Liver (tissue), 9 donors: ENCODE data around the gene MYLK2. TPM values are rescaled to one million over a fixed set of nuclear protein-coding genes. Genes with fewer than 3 reads are reported as not detected.

Experiments
- DNase-seq: peaks from one replicate; pipeline ENCODE4 v3.0.0-alpha.2; 2017; ENCODE audit warnings: low spot score
- H3K27ac ChIP-seq, 2 donors: one replicate each; pipeline ENCODE4 v1.7.0; 2013; ENCODE audit warnings: inconsistent platforms in 2 of 2, low read length in 2 of 2, control low read depth in 1 of 2, low read depth in 1 of 2, mild to moderate bottlenecking in 1 of 2
- H3K27me3 ChIP-seq, 4 donors: one replicate each; pipeline versions ENCODE4 v1.6.1 to v1.7.0; 2013; ENCODE audit warnings: low read length in 3 of 4, inconsistent platforms in 1 of 4, mild to moderate bottlenecking in 1 of 4, moderate library complexity in 1 of 4; ENCODE audit not compliant: control insufficient read depth in 4 of 4, insufficient read depth in 4 of 4
- H3K36me3 ChIP-seq, 4 donors: one replicate each; pipeline versions ENCODE4 v1.6.1 to v1.7.0; 2013; ENCODE audit warnings: low read length in 3 of 4, mild to moderate bottlenecking in 3 of 4, low read depth in 1 of 4, moderate library complexity in 1 of 4; ENCODE audit not compliant: control insufficient read depth in 4 of 4, insufficient read depth in 3 of 4
- H3K4me1 ChIP-seq, 4 donors: one replicate each; pipeline versions ENCODE4 v1.6.1 to v1.7.0; 2013; ENCODE audit warnings: low read length in 3 of 4, mild to moderate bottlenecking in 3 of 4, moderate library complexity in 1 of 4; ENCODE audit not compliant: control insufficient read depth in 4 of 4, insufficient read depth in 4 of 4
- H3K4me3 ChIP-seq, 3 donors: one replicate each; pipeline versions ENCODE4 v1.6.1 to v1.7.0; 2013; ENCODE audit warnings: low read length in 3 of 3, control low read depth in 1 of 3, low read depth in 1 of 3, mild to moderate bottlenecking in 1 of 3
- H3K9ac ChIP-seq, 2 donors: one replicate each; pipeline ENCODE4 v1.7.0; 2013; ENCODE audit warnings: low read length in 2 of 2, mild to moderate bottlenecking in 2 of 2, moderate library complexity in 2 of 2, control low read depth in 1 of 2, low read depth in 1 of 2
- H3K9me3 ChIP-seq, 4 donors: one replicate each; pipeline versions ENCODE4 v1.6.1 to v1.7.0; 2013; ENCODE audit warnings: low read length in 3 of 4; ENCODE audit not compliant: control insufficient read depth in 4 of 4
- ATF3 ChIP-seq: IDR thresholded peaks from 2 replicates; pipeline ENCODE4 v1.6.1; 2016; ENCODE audit warnings: antibody characterized with exemption
- CTCF ChIP-seq: fragments of 150-350 bp; IDR thresholded peaks from 2 replicates; pipeline ENCODE4 v1.5.1; 2017; ENCODE audit warnings: improper control_type of control experiment, low read depth, low read length; ENCODE audit not compliant: missing input control
- EGR1 ChIP-seq, 2 donors: IDR thresholded peaks; 2 replicates each; pipeline ENCODE4 v1.6.1; 2016 to 2018; ENCODE audit warnings: antibody characterized with exemption in 2 of 2, low read depth in 2 of 2
- FOXA1 ChIP-seq: IDR thresholded peaks from 2 replicates; pipeline ENCODE4 v1.6.1; 2016; ENCODE audit warnings: antibody characterized with exemption
- FOXA2 ChIP-seq: IDR thresholded peaks from 2 replicates; pipeline ENCODE4 v1.6.1; 2016; ENCODE audit warnings: antibody characterized with exemption
- GABPA ChIP-seq, 2 donors: IDR thresholded peaks in 1 of 2; conservative IDR thresholded peaks in 1 of 2; 2 replicates each; pipeline ENCODE4 v1.6.1; 2016; ENCODE audit warnings: antibody characterized with exemption in 2 of 2, mild to moderate bottlenecking in 1 of 2, moderate library complexity in 1 of 2
- HNF4G ChIP-seq: IDR thresholded peaks from 2 replicates; pipeline ENCODE4 v1.6.1; 2016; ENCODE audit warnings: antibody characterized with exemption
- NR2F2 ChIP-seq: IDR thresholded peaks from 2 replicates; pipeline ENCODE4 v1.6.1; 2016; ENCODE audit warnings: antibody characterized with exemption
- RAD21 ChIP-seq, 2 donors: IDR thresholded peaks; 2 replicates each; pipeline ENCODE4 v1.6.1; 2016; ENCODE audit warnings: antibody characterized with exemption in 2 of 2, mild to moderate bottlenecking in 2 of 2
- REST ChIP-seq: IDR thresholded peaks from 2 replicates; pipeline ENCODE4 v1.6.1; 2016; ENCODE audit warnings: antibody characterized with exemption, mild to moderate bottlenecking
- RXRA ChIP-seq, 2 donors: IDR thresholded peaks; 2 replicates each; pipeline ENCODE4 v1.6.1; 2017 to 2018; ENCODE audit warnings: antibody characterized with exemption in 2 of 2, mild to moderate bottlenecking in 1 of 2
- SP1 ChIP-seq: IDR thresholded peaks from 2 replicates; pipeline ENCODE4 v1.6.1; 2018; ENCODE audit warnings: antibody characterized with exemption, mild to moderate bottlenecking
- TAF1 ChIP-seq: conservative IDR thresholded peaks from 2 replicates; pipeline ENCODE4 v1.6.1; 2016; ENCODE audit warnings: antibody characterized with exemption, mild to moderate bottlenecking
- ZBTB33 ChIP-seq: IDR thresholded peaks from 2 replicates; pipeline ENCODE4 v1.6.1; 2016; ENCODE audit warnings: antibody characterized with exemption
- WGBS: extraction: QIAGEN DNeasy Blood & Tissue Kit; methylation state at CpG from one replicate; pipeline ENCODE4 v1.1.7; 2013; 5-methylcytosine and 5-hydroxymethylcytosine counted together
- polyA plus RNA-seq, 2 donors: library from polyadenylated mRNA; stranded (reverse) in 1 of 2; unstranded in 1 of 2; fragments of 200-250 nt in 1 of 2; fragments of >200 nt in 1 of 2; fragmentation: Nextera tagmentation in 1 of 2; extraction: Ambion mirVana in 1 of 2; gene quantifications; one replicate each; pipeline versions ENCODE4 v1.2.1 to v1.2.3, GENCODE V29; 2013 to 2015
- total RNA-seq, 2 donors: library from RNA; depleted of rRNA; stranded (reverse); fragments of >200 nt; gene quantifications; one replicate each; pipeline ENCODE4 v1.2.3, GENCODE V29; 2014
- donor health status: healthy.
- donor health status: healthy.
- donor health status: healthy.
- donor health status: healthy.
- donor health status: healthy.

MYLK2 gene
- total and polyA plus RNA-seq, 4 donors = 0.08 to 0.19 TPM; not detected in 2

- Histone ChIP-seq H3K27ac (no peak overlapping the region), H3K27me3 (no peaks in the 10 kb centered on the region), H3K9me3 (no peaks in the 10 kb centered on the region), H3K4me3 (no peak overlapping the region), H3K4me1 (no peaks in the 10 kb centered on the region), H3K9ac (no peak overlapping the region), H3K36me3 (peaks cover 0 to 6% (median 3%) of the 10 kb centered on the region in 4 donors)
- DNase-seq = no peak
- 97% methylated on average over 4 of the region's 4 CpGs for WGBS
- TF ChIP-seq NR2F2 (no peak), ATF3 (no peak), RXRA (IDR thresholded peaks at IDR 0.05) (no peak), HNF4G (no peak), CTCF (no peak), GABPA (IDR thresholded peaks at IDR 0.05 in 1 of 2, conservative IDR thresholded peaks at IDR 0.05 in 1 of 2) (no peak), ZBTB33 (no peak), FOXA2 (no peak)
Observed at GRCh38 chr20:31781945-31782344, 37.2 kb upstream of the MYLK2 start.

GRCh38 chr20:31784354-31785044 is 34.7 kb upstream of the MYLK2 start:
- H3K9me3 ChIP-seq = no peaks in the 10 kb centered on the region
- TF ChIP-seq SP1 = no peak
- no peak for TF ChIP-seq FOXA1
- TF ChIP-seq CTCF = no peak
- no peak for TF ChIP-seq REST
- no peak for TF ChIP-seq FOXA2
- no peak for TF ChIP-seq RAD21 (IDR thresholded peaks at IDR 0.05)
- no peak for TF ChIP-seq HNF4G
- no peak for TF ChIP-seq TAF1
- no peak for TF ChIP-seq NR2F2
- no peak for TF ChIP-seq EGR1 (IDR thresholded peaks at IDR 0.05; ENCODE audit: low read depth in 2 of 2)
- TF ChIP-seq ZBTB33 = no peak
- no peak overlapping the region for H3K4me3 ChIP-seq
- H3K27ac ChIP-seq = no peak overlapping the region
- H3K9ac ChIP-seq = no peak overlapping the region
- H3K27me3 ChIP-seq = no peaks in the 10 kb centered on the region
- no peaks in the 10 kb centered on the region for H3K36me3 ChIP-seq
- H3K4me1 ChIP-seq = no peaks in the 10 kb centered on the region
- WGBS = 97% methylated on average over 7 of the region's 7 CpGs
- DNase-seq = no peak
